H9 (cell line): Measurements from ENCODE around the gene EPHB2. TPM values are rescaled to one million over a fixed set of nuclear protein-coding genes. Genes with fewer than 3 reads are reported as not detected.

Experiments used
- DNase-seq: peaks from one replicate; pipeline ENCODE4 v3.0.0-alpha.2; 2017
- H2AFZ ChIP-seq: one replicate; pipeline ENCODE4 v1.6.1; 2013; ENCODE audit warnings: mild to moderate bottlenecking, low read length, control low read depth, moderate library complexity
- H2AK5ac ChIP-seq: 2 replicates; pipeline ENCODE4 v1.6.1; 2013; ENCODE audit warnings: low read length, control low read depth, mixed read lengths; ENCODE audit not compliant: insufficient read length
- H2BK120ac ChIP-seq: one replicate; pipeline ENCODE4 v1.6.1; 2013; ENCODE audit warnings: low read depth, mild to moderate bottlenecking, low read length, control low read depth, inconsistent platforms; ENCODE audit not compliant: poor library complexity, severe bottlenecking
- H2BK12ac ChIP-seq: 2 replicates; pipeline ENCODE4 v1.6.1; 2013; ENCODE audit warnings: low read length, control low read depth, mixed read lengths, low read depth; ENCODE audit not compliant: insufficient read length
- H2BK15ac ChIP-seq: 2 replicates; pipeline ENCODE4 v1.6.1; 2013; ENCODE audit warnings: low read depth, low read length, control low read depth
- H2BK20ac ChIP-seq: one replicate; pipeline ENCODE4 v1.6.1; 2013; ENCODE audit warnings: low read depth, mild to moderate bottlenecking, low read length, control low read depth, inconsistent platforms; ENCODE audit not compliant: poor library complexity, severe bottlenecking
- H2BK5ac ChIP-seq: 2 replicates; pipeline ENCODE4 v1.6.1; 2013; ENCODE audit warnings: low read length, control low read depth, mixed read lengths; ENCODE audit not compliant: insufficient read length
- H3K14ac ChIP-seq: 2 replicates; pipeline ENCODE4 v1.6.1; 2013; ENCODE audit warnings: low read length, control low read depth; ENCODE audit not compliant: insufficient read depth
- H3K18ac ChIP-seq: 2 replicates; pipeline ENCODE4 v1.6.1; 2013; ENCODE audit warnings: low read depth, mild to moderate bottlenecking, mixed read lengths, low read length, control low read depth; ENCODE audit not compliant: insufficient read length
- H3K23ac ChIP-seq: 2 replicates; pipeline ENCODE4 v1.6.1; 2013; ENCODE audit warnings: low read length, control low read depth, mixed read lengths, low read depth; ENCODE audit not compliant: insufficient read length
- H3K23me2 ChIP-seq: 2 replicates; pipeline ENCODE4 v1.6.1; 2013; ENCODE audit warnings: low read depth, mild to moderate bottlenecking, mixed read lengths, low read length, control low read depth; ENCODE audit not compliant: insufficient read length, poor library complexity, severe bottlenecking
- H3K27ac ChIP-seq: 2 replicates; pipeline ENCODE4 v1.5.1; 2013; ENCODE audit warnings: low read length, control low read depth, mixed read lengths, low read depth; ENCODE audit not compliant: insufficient read length
- H3K27me3 ChIP-seq: 2 replicates; pipeline ENCODE4 v1.6.1; 2013; ENCODE audit warnings: low read length, control low read depth, inconsistent platforms; ENCODE audit not compliant: insufficient read depth
- H3K4ac ChIP-seq: 2 replicates; pipeline ENCODE4 v1.6.1; 2013; ENCODE audit warnings: low read depth, mild to moderate bottlenecking, control low read depth, inconsistent platforms, low read length, moderate library complexity
- H3K4me1 ChIP-seq: 2 replicates; pipeline ENCODE4 v1.6.1; 2013; ENCODE audit warnings: low read length, control low read depth, inconsistent platforms; ENCODE audit not compliant: insufficient read depth
- H3K4me2 ChIP-seq: 2 replicates; pipeline ENCODE4 v1.6.1; 2013; ENCODE audit warnings: low read length, control low read depth, mixed read lengths; ENCODE audit not compliant: insufficient read length, insufficient read depth
- H3K56ac ChIP-seq: 2 replicates; pipeline ENCODE4 v1.6.1; 2013; ENCODE audit warnings: low read depth, mild to moderate bottlenecking, mixed read lengths, low read length, control low read depth; ENCODE audit not compliant: insufficient read length
- H3K79me1 ChIP-seq: 2 replicates; pipeline ENCODE4 v1.6.1; 2013; ENCODE audit warnings: low read depth, mild to moderate bottlenecking, moderate library complexity, low read length, control low read depth, inconsistent platforms; ENCODE audit not compliant: insufficient read depth, poor library complexity, severe bottlenecking
- H3K79me2 ChIP-seq: 2 replicates; pipeline ENCODE4 v1.6.1; 2013; ENCODE audit warnings: low read length, control low read depth, inconsistent platforms; ENCODE audit not compliant: insufficient read depth
- H3K9ac ChIP-seq: 2 replicates; pipeline ENCODE4 v1.6.1; 2013; ENCODE audit warnings: low read length, control low read depth, mixed read lengths; ENCODE audit not compliant: insufficient read length; ENCODE audit errors: extremely low read depth
- H3K9me3 ChIP-seq: one replicate; pipeline ENCODE4 v1.6.1; 2013; ENCODE audit warnings: low read depth, low read length, inconsistent platforms; ENCODE audit not compliant: control insufficient read depth
- H3T11ph ChIP-seq: one replicate; pipeline ENCODE4 v1.6.1; 2013; ENCODE audit warnings: mild to moderate bottlenecking, low read length, control low read depth, inconsistent platforms
- H4K20me1 ChIP-seq: one replicate; pipeline ENCODE4 v1.6.1; 2013; ENCODE audit not compliant: control insufficient read depth, insufficient read length, insufficient read depth
- H4K5ac ChIP-seq: 2 replicates; pipeline ENCODE4 v1.6.1; 2013; ENCODE audit warnings: low read depth, mild to moderate bottlenecking, mixed read lengths, low read length, control low read depth; ENCODE audit not compliant: insufficient read length
- H4K8ac ChIP-seq: replicated peaks from 2 replicates; pipeline ENCODE4 v1.6.1; 2013; ENCODE audit warnings: low read length, control low read depth, mixed read lengths, low read depth; ENCODE audit not compliant: insufficient read length
- H4K91ac ChIP-seq: 2 replicates; pipeline ENCODE4 v1.6.1; 2013; ENCODE audit warnings: low read depth, mild to moderate bottlenecking, moderate library complexity, mixed read lengths, low read length, control low read depth; ENCODE audit not compliant: insufficient read length
- H3K27ac Mint-ChIP-seq, 3 experiments: 2 replicates in 2 of 3; 3 replicates in 1 of 3; pipeline ENCODE4 v1.8.0; 2020 to 2021; ENCODE audit warnings: mixed read lengths in 3 of 3, mild to moderate bottlenecking in 1 of 3, moderate library complexity in 1 of 3
- H3K27me3 Mint-ChIP-seq: 2 replicates; pipeline ENCODE4 v1.8.0; 2021; ENCODE audit warnings: low read depth, mild to moderate bottlenecking, moderate library complexity, mixed read lengths
- H3K36me3 Mint-ChIP-seq, 3 experiments: 2 replicates in 2 of 3; 3 replicates in 1 of 3; pipeline ENCODE4 v1.8.0; 2020 to 2021; ENCODE audit warnings: low read depth in 3 of 3, mixed read lengths in 3 of 3; ENCODE audit not compliant: insufficient read depth in 1 of 3
- H3K4me1 Mint-ChIP-seq, 2 experiments: 2 replicates each; pipeline ENCODE4 v1.8.0; 2020; ENCODE audit warnings: mixed read lengths in 2 of 2
- H3K4me3 Mint-ChIP-seq, 2 experiments: 2 replicates in 1 of 2; 3 replicates in 1 of 2; pipeline ENCODE4 v1.8.0; 2020 to 2021; ENCODE audit warnings: mild to moderate bottlenecking in 2 of 2, mixed read lengths in 2 of 2, moderate library complexity in 1 of 2
- H3K9me3 Mint-ChIP-seq, 2 experiments: 2 replicates in 1 of 2; 3 replicates in 1 of 2; pipeline ENCODE4 v1.8.0; 2020; ENCODE audit warnings: mild to moderate bottlenecking in 2 of 2, mixed read lengths in 2 of 2, moderate library complexity in 1 of 2
- WGBS: extraction: QIAGEN DNeasy Blood & Tissue Kit; methylation state at CpG from one replicate; pipeline ENCODE4 v1.1.7; 2013; ENCODE audit warnings: missing lambda C conversion rate, low lambda C conversion rate, mixed read lengths; ENCODE audit not compliant: insufficient read length; ENCODE audit errors: extremely low coverage; 5-methylcytosine and 5-hydroxymethylcytosine counted together
- total RNA-seq: library from RNA; stranded (reverse); gene quantifications from 2 replicates; pipeline ENCODE4 v1.2.1, GENCODE V29; 2021
- TF ChIP-seq, protein P1 (sequence below): fragments of 200-600 bp; sonication (generic); conservative IDR thresholded peaks from 3 replicates; pipeline ENCODE4 v1.8.0; 2021; ENCODE audit warnings: antibody characterized with exemption, mild to moderate bottlenecking

EPHB2 gene
- total RNA-seq, 1 experiment from 2014 or later, result 9.5 TPM

DNA sequence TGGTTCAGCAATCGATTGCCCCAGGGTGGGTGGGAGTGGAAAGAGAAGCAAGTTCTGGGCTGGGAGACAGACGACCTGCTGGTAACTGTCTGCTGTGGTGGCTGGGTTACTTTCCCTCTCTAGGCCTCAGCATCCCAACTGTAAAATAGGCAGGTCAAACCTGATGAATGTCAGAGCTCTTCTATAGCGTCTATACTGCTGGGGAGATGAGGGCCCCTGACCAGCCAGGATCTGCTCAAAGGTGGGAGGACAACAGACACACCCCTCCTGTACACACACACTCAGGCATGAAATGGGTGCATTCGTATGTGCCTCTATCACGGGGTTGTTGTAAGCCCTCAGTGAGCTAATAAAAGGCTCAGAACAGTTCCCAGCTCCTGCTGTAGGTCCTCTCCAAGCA lies 12.7 kb upstream of the EPHB2 start:
- H3K9ac ChIP-seq, result no peak overlapping the region
- Mint-ChIP-seq H3K27me3 (no peaks in the 10 kb centered on the region; the same call in 1 of the 2 replicates), H3K4me3 (no peak overlapping the region), H3K36me3 (no peaks in the 10 kb centered on the region), H3K27ac (no peak overlapping the region; a peak in 1 of 7 replicates), H3K4me1 (peaks cover 5 to 8% of the 10 kb centered on the region in 2 experiments; a peak in 3 of 4 replicates), H3K9me3 (no peaks in the 10 kb centered on the region; a peak in 1 of 5 replicates)
- H3K23ac ChIP-seq, result no peak overlapping the region
- H2BK15ac ChIP-seq, result no peak overlapping the region
- H3K56ac ChIP-seq, result no peak overlapping the region
- H3K14ac ChIP-seq, result no peak overlapping the region
- H2BK5ac ChIP-seq, result no peak overlapping the region
- H4K20me1 ChIP-seq, result no peaks in the 10 kb centered on the region
- no peak for DNase-seq
- no peak overlapping the region for H2BK120ac ChIP-seq
- no peak overlapping the region for H4K8ac ChIP-seq
- H3K9me3 ChIP-seq, result no peaks in the 10 kb centered on the region
- H2AK5ac ChIP-seq, result no peak overlapping the region
- H4K91ac ChIP-seq, result no peak overlapping the region
- TF ChIP-seq, protein P1, sequence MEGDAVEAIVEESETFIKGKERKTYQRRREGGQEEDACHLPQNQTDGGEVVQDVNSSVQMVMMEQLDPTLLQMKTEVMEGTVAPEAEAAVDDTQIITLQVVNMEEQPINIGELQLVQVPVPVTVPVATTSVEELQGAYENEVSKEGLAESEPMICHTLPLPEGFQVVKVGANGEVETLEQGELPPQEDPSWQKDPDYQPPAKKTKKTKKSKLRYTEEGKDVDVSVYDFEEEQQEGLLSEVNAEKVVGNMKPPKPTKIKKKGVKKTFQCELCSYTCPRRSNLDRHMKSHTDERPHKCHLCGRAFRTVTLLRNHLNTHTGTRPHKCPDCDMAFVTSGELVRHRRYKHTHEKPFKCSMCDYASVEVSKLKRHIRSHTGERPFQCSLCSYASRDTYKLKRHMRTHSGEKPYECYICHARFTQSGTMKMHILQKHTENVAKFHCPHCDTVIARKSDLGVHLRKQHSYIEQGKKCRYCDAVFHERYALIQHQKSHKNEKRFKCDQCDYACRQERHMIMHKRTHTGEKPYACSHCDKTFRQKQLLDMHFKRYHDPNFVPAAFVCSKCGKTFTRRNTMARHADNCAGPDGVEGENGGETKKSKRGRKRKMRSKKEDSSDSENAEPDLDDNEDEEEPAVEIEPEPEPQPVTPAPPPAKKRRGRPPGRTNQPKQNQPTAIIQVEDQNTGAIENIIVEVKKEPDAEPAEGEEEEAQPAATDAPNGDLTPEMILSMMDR, result no peak
- H4K5ac ChIP-seq, result no peak overlapping the region
- H2AFZ ChIP-seq, result no peak overlapping the region
- H3K79me1 ChIP-seq, result no peaks in the 10 kb centered on the region
- no peak overlapping the region for H3K27ac ChIP-seq
- H3K18ac ChIP-seq, result no peak overlapping the region
- H3K4me2 ChIP-seq, result no peak overlapping the region
- H3K4ac ChIP-seq, result no peak overlapping the region
- no peaks in the 10 kb centered on the region for H3K27me3 ChIP-seq
- WGBS, result no CpG with 5 or more reads among the region's 5 CpGs
- no peaks in the 10 kb centered on the region for H3K23me2 ChIP-seq
- no peak overlapping the region for H2BK20ac ChIP-seq
- no peaks in the 10 kb centered on the region; the same call in 1 of the 2 replicates for H3K4me1 ChIP-seq
- no peak overlapping the region for H3T11ph ChIP-seq
- no peaks in the 10 kb centered on the region for H3K79me2 ChIP-seq
- no peak overlapping the region for H2BK12ac ChIP-seq
